HG02973 (cell line): ENCODE measurements around the gene ANKRD55.
"Not testable (repeated sequence)": the region's sequence is repeated elsewhere in the genome, so short reads cannot be mapped to it uniquely, and the experiment has no call there.

Experiments
- ATAC-seq: cut with Tn5 transposase; IDR thresholded peaks from one replicate; pipeline ENCODE4 v1.9.1; 2021; ENCODE audit warnings: moderate library complexity; ENCODE audit not compliant: unreplicated experiment

ANKRD55 gene

DNA sequence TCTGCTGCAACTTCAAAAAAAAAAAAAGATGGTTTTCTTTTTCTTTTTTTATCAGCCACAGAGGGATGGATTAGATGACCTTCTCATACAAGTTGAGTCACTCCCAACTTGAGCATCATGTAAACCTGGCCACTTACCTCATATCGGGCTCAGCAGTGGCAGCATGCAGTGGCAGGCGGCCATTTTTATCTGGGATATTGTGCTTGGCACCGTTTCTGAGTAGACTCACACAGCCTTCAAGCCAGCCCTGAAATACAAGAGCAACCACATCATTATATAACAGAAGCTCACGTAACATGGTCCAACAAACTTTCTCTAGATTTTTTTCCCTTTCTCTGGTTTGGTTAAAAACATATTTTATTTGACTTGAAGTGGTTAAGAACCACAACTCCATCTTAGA, 62.6 kb downstream of the ANKRD55 start:
- no peak for ATAC-seq

DNA sequence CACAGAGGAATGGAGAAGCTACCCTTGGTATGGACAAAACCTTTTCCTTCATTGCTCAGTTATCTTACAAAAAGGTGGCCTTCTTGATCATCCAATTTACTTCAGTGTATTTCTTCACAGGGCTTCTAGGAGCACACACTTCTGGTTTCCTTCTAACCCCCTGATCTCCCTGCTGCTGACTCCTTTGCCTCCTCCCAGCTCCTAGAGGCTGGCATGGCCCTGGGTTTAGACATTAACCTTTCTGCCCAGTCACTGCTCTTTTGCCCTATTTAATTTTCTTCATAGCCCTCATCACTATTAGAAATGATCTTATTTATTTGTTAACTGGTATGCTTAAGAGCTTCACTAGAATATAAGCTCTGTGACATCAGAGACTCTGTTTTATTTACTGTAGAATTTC, 63.2 kb downstream of the ANKRD55 start:
- no peak for ATAC-seq

DNA sequence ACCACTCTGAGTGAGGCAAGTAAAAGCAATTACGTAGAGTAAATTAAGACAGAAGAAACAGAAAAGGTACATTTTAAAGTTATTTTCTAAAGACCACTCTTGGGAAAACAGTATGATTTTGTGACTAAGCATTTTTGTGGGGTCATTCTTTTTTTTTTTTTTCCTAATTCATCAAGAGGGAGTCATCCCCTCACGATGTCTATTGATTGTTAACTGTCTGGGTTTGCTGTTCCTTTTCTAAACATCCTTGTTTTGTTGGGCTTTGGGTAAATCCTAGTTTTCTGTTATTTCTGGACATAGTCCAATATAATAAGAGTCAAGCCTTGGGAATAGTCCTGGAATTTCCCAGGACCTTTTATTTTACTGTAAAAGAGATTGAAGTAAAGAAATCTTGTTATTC, 63.8 kb downstream of the ANKRD55 start:
- no peak for ATAC-seq

DNA sequence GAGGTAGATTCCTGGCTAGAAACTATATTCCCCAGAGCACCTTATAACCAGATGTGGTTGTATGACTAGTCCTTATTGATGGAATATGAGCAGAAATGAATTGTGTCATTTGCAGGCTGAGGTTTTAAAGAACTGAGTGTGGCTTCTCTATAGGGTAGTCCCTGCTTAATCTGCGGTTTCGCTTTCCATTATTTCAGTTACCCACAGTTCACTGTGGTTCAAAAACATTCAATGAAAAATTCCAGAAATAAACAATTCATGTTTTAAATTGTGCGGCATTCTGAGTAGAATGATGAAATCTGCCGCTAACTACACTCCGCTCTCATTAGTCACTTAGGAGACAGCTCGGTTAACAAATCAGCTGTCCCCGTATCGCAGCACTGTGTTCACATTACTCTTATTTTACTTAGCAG, 65.1 kb downstream of the ANKRD55 start:
- no peak for ATAC-seq

DNA sequence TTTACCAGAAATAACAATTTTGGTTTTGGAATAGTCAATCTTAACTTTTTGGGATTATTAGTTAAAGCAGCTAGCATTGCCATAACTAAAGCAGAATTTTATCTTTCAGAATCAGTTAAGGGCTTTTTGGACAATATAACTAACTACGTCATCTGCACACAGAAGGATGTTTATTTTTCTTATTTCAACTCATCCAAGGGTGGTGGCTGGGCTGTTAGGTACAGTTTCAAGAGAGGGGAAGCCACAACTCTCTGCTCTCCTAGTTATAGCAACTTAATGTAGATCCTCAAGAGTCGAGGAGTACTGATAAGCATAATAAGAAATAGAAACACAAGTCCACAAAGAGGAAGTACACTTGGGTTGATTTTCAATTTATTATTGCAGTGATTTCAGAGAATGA, 65.6 kb downstream of the ANKRD55 start:
- ATAC-seq: no peak

DNA sequence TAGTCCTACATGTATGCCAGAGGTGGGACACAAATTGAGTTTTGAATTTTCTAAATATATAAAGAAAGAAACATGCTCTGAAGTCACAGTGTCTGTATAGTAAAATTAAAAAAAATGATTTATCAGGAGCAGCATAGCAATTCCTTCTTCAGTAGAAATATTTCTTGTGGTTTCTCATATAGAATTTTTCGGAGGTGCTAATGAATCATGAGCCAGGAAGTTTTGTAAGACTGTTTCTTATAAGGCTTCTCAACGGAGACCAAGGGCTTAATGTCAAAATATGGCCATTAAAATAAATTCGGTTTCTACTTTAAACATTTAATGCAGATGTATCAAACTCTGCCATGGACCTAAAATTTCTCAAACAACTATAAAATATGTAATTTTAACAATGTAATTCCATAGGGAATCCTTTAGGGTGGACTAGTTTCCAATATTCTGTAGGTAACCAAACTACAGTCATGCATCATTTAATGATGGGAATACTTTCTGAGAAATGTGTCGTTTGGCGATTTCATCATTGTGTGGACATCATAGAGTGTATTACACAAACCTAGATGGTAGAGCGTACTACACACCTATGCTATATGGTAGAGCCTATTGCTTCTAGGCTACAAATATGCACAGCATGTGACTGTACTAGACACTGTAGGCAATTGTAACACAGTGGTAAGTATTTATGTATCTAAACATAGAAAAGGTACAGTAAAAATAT, 66.3 kb downstream of the ANKRD55 start:
- ATAC-seq: no peak

DNA sequence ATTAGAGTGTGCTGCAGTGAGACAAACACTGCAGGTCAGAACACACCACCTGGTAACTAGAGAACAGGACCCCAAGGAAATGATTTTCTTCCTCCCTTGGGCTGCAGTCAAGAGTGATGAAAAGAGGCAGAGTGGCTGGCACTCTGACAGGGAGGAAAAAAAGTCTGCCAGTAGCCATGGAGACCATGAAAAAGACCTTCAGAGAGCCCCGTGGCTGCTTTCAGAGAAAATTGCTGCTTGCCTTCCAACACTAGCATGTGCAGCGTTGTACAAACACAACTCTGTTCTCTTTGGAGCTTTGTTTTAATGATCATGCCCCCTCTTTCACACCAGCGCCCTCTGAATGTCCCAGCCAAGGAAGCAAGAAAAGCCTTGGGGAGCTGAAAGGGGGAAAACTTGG, 68.8 kb downstream of the ANKRD55 start:
- no peak for ATAC-seq

DNA sequence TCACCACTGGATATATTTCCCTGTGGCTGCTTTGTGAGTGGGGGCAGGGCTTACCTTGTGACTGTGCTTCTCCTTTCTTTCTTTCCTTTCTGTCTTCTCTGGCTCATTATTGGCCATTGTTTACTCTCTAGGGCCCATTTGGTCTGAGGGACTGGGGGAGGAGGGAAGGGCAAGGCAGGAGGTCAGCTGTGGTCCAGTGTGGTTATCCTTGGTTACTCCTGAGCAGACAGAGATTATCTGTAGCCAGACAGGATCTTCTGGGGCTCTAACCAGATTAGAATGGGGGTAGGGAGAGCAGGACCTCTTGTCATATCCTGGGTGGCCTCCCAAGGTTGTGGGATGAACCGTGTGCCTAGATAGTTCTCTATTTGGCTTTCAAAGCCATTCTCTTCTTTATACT, 71.2 kb downstream of the ANKRD55 start:
- no peak for ATAC-seq

DNA sequence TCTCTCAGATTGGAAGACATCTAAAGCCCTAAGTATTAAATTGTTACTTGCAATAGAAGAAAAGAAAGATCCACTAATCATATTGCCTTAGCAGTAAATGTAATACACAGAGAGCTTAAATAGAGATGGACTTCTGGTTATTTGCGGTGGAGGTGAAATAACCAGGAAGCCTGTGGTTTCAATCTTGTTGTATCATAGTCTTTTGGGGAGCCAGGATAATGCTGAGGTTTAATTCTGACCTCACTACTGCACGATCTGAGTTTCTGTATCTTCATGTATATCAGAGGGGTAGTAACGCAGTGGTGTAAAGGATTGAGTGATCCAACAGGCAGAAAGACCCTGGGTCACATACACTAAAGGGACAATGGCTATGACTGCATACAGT, 71.7 kb downstream of the ANKRD55 start:
- no peak for ATAC-seq

DNA sequence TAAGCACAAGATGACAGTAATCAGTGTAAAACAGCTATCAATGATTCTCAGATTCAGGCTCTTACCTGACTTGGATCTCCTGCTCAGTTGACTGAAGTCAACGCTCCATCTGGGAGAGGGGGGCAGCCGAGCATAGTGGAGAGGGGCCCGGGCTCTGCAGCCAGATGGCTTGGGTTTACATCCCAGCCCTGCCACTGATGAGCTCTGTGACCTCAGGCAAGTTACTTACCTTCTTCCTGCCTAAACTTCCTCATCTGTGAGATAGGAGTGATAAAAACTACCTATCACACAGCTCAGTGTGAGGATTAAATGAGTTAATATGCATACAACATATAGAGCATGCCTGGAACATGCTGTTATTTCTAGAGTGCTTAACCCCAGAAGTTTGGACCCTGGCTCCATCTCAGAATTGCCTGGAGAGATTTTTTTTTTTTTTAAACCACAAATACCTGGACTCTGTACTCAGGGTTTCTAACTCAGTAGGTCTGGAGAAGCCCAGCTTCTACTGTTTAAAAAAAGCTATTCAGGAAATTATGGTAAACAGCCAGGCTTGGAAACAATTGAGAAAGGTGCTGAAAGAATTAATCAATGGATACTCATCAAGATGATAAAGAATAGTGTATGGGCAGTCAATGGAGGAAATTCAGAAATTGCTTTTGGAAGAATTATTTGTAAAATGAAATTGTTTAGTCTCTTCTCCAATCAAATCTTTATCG, 72.2 kb downstream of the ANKRD55 start:
- ATAC-seq: no peak

DNA sequence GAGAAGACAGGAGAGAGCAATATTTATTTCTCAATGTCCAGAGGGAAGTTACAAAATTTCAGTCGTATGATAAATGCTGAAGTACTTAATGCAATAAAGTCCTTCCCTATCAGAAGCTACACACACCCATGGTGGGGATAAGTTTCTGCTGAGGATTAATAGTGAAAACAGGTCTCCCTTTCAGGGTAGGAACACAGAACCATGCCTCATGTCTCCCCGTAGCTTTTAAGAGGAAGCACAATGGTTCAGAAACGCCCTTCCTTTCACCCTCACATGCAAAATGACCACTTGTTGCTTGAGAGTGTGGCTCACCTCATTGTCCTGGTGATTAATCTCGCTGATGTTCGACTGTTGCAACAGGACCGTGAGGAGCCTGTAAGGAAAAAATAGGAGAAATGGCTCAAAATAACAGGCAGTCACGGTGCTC, 73.6 kb downstream of the ANKRD55 start:
- ATAC-seq: no peak

DNA sequence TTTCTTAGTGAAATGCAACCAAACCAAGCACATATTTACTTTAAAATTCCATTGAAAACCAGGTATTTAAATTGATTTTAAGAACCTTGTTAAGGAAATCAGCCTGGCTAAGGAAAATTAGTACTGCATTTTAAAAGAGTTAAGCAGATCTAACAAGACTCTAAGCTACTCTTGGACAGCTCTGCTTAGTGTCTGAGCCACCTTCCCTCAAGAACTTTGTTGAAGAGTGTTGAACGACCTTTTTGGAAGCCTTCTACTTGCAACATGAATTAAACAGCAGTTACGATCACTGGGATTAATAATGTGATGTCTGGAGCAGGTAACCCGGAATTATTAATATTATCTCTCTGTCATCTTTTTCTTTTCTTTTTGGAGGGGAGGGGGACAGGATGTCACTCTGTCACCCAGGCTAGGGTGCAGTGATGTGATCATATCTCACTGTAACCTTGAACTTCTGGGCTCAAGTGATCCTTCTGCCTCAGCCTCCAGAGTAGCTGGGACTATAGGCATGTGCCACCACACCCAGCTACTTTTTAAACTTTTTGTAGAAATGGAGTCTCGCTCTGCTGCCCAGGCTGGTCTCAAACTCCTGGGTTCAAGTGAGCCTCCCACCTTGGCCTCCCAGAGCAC, 74.7 kb downstream of the ANKRD55 start:
- no peak for ATAC-seq

DNA sequence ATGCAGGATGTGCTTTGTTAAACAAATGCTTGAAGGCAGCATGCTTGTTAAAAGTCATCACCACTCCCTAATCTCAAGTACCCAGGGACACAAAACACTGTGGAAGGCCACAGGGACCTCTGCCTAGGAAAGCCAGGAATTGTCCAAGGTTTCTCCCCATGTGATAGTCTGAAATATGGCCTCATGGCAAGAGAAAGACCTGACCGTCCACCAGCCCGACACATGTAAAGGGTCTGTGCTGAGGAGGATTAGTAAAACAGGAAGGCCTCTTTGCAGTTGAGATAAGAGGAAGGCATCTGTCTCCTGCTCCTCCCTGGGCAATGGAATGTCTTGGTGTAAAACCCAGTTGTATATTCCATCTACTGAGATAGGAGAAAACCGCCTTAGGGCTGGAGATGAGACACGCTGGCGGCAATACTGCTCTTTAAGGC, 75.9 kb downstream of the ANKRD55 start:
- ATAC-seq: not testable (repeated sequence)

DNA sequence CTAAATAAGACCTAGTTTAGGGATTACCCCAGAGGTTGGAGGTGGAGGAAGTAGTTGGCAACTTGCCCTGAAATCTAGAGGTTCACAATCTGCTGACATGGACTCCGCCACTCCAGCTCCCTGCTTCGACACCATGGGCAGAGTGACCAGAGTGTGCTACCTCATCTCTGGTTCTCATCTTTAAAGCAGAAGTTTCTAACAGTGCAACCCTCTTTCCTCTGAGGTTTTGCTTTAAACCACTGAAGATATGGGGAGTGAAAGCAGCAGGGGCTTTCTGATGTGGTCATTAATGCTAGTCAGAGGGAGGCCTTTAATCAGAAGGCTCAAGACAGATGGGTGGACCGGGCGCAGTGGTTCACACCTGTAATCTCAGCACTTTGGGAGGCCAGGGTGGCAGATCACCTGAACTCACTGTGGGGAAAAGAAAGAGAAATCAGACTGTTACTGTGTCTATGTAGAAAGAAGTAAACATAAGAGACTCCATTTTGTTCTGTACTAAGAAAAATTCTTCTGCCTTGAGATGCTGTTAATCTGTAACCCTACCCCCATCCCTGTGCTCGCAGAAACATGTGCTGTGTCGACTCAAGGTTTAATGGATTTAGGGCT, 76.4 kb downstream of the ANKRD55 start:
- peak; percentile 73 for ATAC-seq

DNA sequence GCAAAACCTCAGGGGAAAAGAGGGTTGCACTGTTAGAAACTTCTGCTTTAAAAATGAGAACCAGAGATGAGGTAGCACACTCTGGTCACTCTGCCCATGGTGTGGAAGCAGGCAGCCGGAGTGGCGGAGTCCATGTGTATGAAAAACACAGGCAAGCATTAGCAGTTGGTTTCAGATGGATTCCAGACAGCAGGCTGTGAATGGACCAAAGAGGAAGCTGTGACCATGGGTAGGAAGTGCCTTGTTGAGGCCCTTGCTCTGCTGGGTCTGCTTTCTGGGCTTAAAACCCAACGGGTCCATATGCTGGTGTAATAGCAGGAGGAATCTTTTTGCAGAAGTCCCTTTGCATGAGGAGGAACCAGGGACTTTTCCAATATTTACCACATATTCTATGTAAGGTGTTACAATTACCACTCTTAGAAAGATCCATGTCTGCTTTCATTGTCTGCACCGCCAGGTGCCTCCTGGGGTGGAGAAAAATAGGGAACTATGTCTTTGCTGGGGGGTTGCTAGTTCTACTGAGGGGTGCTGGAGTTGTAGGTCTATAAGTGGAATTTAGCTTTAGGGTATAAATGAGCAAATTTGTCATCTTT, 77.0 kb downstream of the ANKRD55 start:
- peak; percentile 6 for ATAC-seq

DNA sequence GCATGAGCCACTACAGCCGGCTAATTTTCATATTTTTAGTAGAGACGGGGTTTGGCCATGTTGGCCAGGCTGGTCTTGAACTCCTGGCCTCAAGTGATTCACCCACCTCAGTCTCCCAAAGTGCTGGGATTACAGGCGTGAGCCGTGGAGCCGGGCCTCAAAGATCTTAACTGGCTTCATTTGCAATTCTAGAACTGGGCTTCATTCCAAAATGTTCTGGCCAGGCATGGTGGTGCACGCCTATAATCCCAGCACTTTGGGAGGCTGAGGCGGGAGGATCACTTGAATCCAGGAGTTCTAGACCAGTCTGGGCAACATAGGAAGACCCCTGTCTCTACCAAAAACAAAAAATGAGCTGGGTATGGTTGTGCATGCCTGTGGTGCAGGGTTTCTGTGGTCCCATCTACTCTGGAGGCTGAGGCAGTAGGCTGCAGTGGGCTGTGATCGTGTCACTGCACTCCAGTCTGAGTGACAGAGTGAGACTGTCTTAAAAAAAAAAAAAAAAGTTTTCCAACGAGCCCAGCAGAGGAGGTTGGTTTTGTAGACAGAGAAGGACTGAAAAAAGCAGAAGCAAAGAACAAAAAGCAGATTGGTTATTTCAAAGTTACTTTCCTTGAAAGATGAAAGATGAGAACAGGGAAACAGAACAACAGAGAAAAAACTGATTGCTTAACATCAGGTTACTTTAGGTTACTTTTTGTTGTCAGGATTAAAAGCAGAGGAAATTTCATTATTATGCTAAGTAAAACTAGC, 78.2 kb downstream of the ANKRD55 start:
- no peak for ATAC-seq

DNA sequence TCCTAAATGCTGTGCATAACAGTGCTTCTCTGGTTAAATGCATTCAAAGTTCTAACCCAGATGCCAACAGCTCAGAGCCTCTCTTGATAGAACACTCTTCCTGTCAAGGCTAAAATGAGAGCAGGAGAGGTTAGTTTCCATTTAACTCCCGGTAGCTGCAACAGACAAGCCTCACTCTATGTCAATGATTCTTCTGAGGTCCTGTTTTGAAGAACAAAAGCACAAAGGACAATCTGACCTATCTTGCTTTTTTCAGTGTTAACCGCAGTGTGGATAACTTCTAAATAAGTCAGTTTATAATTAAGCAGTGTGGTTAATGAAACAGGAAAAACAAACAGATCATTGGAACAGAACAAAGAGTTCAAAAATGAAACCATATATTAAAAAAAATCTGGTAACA, 80.7 kb downstream of the ANKRD55 start:
- no peak for ATAC-seq

DNA sequence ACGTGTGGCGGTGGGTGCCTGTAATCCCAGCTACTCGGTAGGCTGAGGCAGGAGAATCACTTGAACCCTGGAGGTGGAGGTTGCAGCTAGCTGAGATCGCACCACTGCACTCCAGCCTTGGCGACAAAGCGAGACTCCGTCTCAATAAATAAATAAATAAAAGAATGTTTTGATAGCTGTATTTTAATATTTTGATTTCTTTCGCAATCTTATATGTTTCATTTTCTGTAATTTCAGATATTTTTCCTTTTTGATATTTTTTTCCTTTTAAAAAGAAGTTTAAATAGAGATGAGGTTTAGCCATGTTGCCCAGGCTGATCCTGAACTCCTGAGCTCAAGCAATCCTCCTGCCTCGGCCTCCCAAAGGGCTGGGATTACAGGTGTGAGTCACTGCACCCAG, 82.4 kb downstream of the ANKRD55 start:
- not testable (repeated sequence) for ATAC-seq

DNA sequence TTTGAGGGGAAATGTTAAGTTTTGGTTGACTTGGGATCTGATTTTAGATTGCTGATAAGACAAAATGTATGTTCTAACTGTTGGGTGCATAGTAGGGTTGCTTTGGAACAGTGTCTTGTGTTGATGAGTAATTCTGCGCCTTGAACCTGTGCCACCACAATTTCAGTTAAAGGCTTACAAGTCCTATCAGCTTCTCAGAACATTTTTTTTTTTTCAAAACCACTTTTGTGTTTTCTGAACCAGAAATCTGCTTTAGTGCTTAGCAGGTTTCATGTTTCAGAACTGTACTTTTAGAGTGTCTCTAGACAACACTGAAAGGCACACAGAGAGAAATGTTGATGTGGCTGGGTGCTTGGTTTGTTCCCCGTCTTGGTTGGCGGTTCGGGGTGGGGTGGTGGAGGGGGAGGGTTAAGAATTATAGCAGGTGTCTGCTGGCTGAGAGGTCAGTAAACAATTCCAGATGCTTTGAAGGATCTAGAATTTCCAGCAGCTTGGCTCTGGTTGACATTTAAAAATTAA, 84.6 kb downstream of the ANKRD55 start:
- ATAC-seq: peak; percentile 88

DNA sequence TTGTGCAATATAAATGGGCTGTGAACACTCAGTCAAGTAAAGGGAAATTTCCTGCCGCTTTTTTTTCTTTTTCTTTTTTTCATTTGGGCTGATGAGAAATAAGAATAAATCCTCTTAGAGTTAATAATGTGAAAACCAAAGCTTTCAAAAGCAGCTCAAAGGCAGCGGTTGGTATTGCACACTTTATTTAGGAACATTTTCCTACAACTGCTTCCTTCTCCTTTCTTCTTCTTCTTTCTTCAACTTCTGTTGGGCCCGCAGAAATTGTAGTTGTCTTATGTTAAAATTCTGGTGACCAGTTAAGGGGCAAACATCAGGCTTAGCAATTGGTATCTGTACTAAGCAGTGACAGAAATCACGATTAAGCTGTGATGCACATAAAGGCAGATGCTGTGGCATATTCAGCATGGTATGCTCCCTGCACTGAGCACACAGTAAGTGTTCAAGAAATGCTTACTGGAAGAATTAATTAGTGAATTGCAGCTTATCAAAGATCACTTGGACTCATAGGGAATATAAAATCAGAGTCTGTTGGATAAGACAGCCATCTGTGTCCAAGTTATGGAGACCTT, 85.4 kb downstream of the ANKRD55 start:
- ATAC-seq: no peak
